GM18499 (cell line): ENCODE results near the gene ST3GAL3.
A peak's percentile ranks its signal among the peaks of the same experiment; 100 is the strongest.

ENCODE experiments used
- ATAC-seq: cut with Tn5 transposase; IDR thresholded peaks from one replicate; pipeline ENCODE4 v1.9.1; 2021; ENCODE audit warnings: moderate number of reproducible peaks; ENCODE audit not compliant: insufficient read depth, unreplicated experiment

The ST3GAL3 gene

GRCh38 chr1:43973981-43974442, 266.7 kb downstream of the ST3GAL3 start:
- ATAC-seq: peak; percentile 5

GRCh38 chr1:43974443-43975248, 267.3 kb downstream of the ST3GAL3 start, which contains the start of gene ATP6V0B:
TSS of gene ATP6V0B (plus strand) at chr1:43974960. CDS start at chr1:43975041, 81 bp downstream.
- ATAC-seq: peak; percentile 43

- no peak for ATAC-seq
Measured at GRCh38 chr1:43975249-43975961, 268.1 kb downstream of the ST3GAL3 start.

GRCh38 chr1:43976045-43976444, 268.7 kb downstream of the ST3GAL3 start:
- no peak for ATAC-seq

GRCh38 chr1:43976890-43977289, 269.6 kb downstream of the ST3GAL3 start:
- no peak for ATAC-seq

- ATAC-seq: no peak
Measured at GRCh38 chr1:43977376-43978263, 270.3 kb downstream of the ST3GAL3 start.

- ATAC-seq: no peak
Measured at GRCh38 chr1:43978264-43978550, 270.9 kb downstream of the ST3GAL3 start.

GRCh38 chr1:43978551-43979260, 271.4 kb downstream of the ST3GAL3 start, which contains the start of gene B4GALT2:
TSS of gene B4GALT2 (plus strand) at chr1:43979210. CDS start at chr1:43981161, 1,951 bp downstream.
- ATAC-seq: no peak

GRCh38 chr1:43979261-43979527, 271.9 kb downstream of the ST3GAL3 start:
- no peak for ATAC-seq

- no peak for ATAC-seq
Measured at GRCh38 chr1:43979528-43980254, 272.4 kb downstream of the ST3GAL3 start.

GRCh38 chr1:43980255-43981134, 273.2 kb downstream of the ST3GAL3 start:
- no peak for ATAC-seq
